ENCODE data around the gene PTPRN2. TPM values are rescaled to one million over a fixed set of nuclear protein-coding genes. Genes with fewer than 3 reads are reported as not detected.

PTPRN2 gene
- total and polyA plus RNA-seq, 9 of the 15 experiments (the other 6 are each of a cell fraction or from before 2014, with no cell fraction given): not detected

- no peaks in the 10 kb centered on the region for H3K79me2 ChIP-seq (ENCODE audit: control insufficient read depth, insufficient read depth, low read length)
- ChIA-PET POLR2A (no interaction called here), CTCF (ENCODE audit: low intra/inter-chr PET ratio) (no interaction called here)
- under 1% methylated on average over 12 of the region's 12 CpGs for WGBS (ENCODE audit: insufficient coverage, low coverage, missing lambda C conversion rate)
- peaks cover 39 to 72% of the 10 kb centered on the region in 2 experiments; a peak in 4 of 5 replicates for H3K27me3 ChIP-seq (ENCODE audit: control insufficient read depth in 2 of 2, insufficient read depth in 2 of 2, low read length in 2 of 2)
- TF ChIP-seq ILK (tag; IDR thresholded peaks at IDR 0.05; ENCODE audit: borderline replicate concordance, low read depth): no peak
- TF ChIP-seq RBM25 (IDR thresholded peaks at IDR 0.05; ENCODE audit: low read depth, low read length, severe bottlenecking): no peak
- TF ChIP-seq MIER1 (IDR thresholded peaks at IDR 0.05; ENCODE audit: low read depth): no peak
- no peak for TF ChIP-seq RFX5 (IDR thresholded peaks at IDR 0.05; ENCODE audit: low read depth, low read length)
- no peak for TF ChIP-seq ZEB2 (IDR thresholded peaks at IDR 0.05)
- no peak for TF ChIP-seq ZNF764 (CRISPR knock-in tag; IDR thresholded peaks at IDR 0.05; ENCODE audit: low read depth)
- TF ChIP-seq HMBOX1 (IDR thresholded peaks at IDR 0.05): no peak
- no peak for TF ChIP-seq ZNF282 (CRISPR knock-in tag; IDR thresholded peaks at IDR 0.05)
- TF ChIP-seq TAF15 (IDR thresholded peaks at IDR 0.05; ENCODE audit: low read depth, low read length): no peak
- FAIRE-seq (no peak), ATAC-seq (no peak), DNase-seq (ENCODE audit: extremely low read depth in 1 of 4, low spot score in 3 of 4) (no peak)
- in situ Hi-C loops (cut with MboI) (no loop called here), intact Hi-C loops (cut with micrococcal nuclease) (no loop called here)
- no peaks in the 10 kb centered on the region for H3K36me3 ChIP-seq (ENCODE audit: control insufficient read depth, insufficient read depth, low read length)
- H3K4me1 ChIP-seq (replicated peaks in 1 of 2; ENCODE audit: control insufficient read depth in 2 of 2, insufficient read depth in 2 of 2, low read length in 2 of 2): no peaks in the 10 kb centered on the region
- no peak overlapping the region for H3K4me2 ChIP-seq (ENCODE audit: insufficient read depth, low read length)
- no peak overlapping the region for H3K4me3 ChIP-seq
- no peak overlapping the region for H3K9ac ChIP-seq (ENCODE audit: insufficient read depth in 1 of 2, low read depth in 2 of 2, low read length in 2 of 2)
- no peak overlapping the region for H2AFZ ChIP-seq (ENCODE audit: low read depth, low read length)
- H4K20me1 ChIP-seq (replicated peaks; ENCODE audit: control insufficient read depth, insufficient read depth, low read length): no peaks in the 10 kb centered on the region
- peaks cover 4% of the 10 kb centered on the region for H3K9me3 ChIP-seq (replicated peaks; ENCODE audit: control insufficient read depth, insufficient read depth, low read depth, low read length)
- no peaks in the 10 kb centered on the region for H3K9me1 ChIP-seq (ENCODE audit: control insufficient read depth, insufficient read depth, low read length)
- BruUV-seq (replicated peaks): no TSS peak
- H3K27ac ChIP-seq (ENCODE audit: extremely low read depth, low read depth, low read length): no peak overlapping the region
These were observed 445.0 kb downstream of the PTPRN2 start for GRCh38 chr7:158142657-158143056.
